GM18505 (cell line): ENCODE measurements around the gene MTR.

ENCODE experiments used
- ATAC-seq: cut with Tn5 transposase; IDR thresholded peaks from one replicate; pipeline ENCODE4 v1.9.1; 2021; ENCODE audit not compliant: unreplicated experiment
- POLR2A ChIP-seq: IDR thresholded peaks from 4 replicates; pipeline ENCODE4 v1.6.1; 2011; ENCODE audit warnings: borderline replicate concordance; ENCODE audit not compliant: insufficient read depth, insufficient read length; ENCODE audit errors: extremely low read depth

The MTR gene

DNA sequence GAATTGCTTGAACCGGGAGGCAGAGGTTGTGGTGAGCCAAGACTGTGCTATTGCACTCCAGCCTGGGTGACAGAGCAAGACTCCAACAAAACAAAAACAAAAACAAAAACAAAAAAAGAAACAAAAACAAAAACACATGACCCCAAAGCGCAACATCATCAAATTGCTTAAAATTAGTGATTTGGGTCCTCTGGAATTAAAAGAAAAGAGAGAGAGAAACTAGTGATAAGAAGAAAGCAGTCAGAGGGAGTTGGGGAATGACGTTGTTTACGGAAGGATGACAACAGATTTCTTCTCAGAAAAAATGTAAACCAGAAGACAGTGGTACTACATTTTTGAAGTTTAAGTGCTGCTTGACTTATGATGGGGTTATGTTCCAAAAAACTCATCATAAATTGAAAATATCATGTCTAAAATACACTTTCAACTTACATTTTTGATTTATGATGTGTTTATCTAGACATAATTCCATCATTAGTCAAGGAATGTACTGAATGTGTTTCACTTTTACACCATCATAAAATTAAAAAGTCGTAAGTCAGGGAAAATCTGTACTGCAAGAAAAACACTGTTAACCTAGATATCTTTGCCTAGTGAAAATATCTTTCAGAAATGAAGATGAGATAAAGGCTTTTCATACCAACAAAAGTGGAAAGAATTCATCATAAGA, 121.2 kb downstream of the MTR start:
- no peak for TF ChIP-seq POLR2A
- no peak for ATAC-seq

DNA sequence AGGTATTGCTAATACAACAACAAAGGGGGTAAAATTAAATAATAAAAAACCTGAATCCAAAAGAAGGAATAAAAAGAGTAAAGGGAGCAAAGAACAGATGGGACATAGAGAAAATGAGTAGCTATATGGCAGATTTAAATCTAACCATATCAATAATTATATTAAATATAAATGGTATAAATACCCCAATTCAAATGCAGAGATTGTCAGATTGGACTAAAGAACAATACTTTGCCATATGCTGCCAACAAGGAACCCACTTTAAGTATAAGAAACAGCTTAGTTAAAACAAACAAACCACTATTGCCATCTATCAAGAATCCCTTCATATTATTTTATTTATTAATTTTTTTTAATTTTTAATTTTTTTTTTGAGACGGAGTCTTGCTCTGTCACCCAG, 122.4 kb downstream of the MTR start:
- no peak for TF ChIP-seq POLR2A
- no peak for ATAC-seq

DNA sequence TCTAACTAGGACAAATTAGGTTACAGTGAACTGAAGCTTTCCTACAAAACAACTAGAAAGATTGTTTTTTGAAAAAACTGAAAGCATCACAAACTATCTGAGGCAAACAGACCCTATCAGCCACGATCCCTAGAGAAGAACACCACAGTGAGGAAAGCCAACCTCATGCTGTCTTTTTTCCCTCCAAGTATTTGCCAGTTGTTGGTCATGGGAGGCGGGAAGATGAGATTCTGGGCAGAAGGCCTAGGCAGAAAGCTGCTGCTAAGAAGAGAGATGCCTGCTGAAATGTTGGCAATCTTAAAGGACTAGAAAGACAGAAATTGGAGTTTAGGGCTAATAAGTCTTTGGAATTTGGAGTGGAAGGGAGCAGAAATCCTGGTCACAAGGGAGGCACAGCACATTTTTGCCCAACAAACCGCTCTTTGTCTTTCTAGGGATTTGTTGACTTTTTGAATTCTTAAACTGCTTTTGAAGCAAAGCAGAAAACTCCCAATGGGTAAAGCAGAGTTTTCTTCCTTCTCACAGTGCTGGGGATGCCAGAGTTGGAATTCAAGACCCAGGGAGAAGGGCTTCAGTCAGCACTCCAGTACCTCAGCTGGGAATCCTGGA, 125.3 kb downstream of the MTR start:
- no peak for TF ChIP-seq POLR2A
- no peak for ATAC-seq

DNA sequence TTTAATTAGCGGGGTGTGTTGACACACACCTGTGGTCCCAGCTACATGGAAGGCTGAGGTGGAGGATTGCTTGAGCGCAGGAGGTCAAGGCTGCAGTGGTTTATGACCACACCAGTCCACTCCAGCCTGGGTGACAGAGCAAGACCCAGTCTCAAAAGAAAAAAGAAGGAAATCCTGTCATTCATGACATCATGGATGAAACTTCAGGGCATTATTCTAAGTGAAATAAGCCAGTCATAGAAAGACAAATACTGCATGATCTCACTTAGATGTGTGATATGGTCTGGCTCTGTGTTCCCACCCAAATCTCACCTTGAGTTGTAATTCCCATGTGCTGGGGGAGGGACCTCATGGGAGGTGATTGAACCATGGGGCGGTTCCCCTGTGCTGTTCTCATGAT, 126.5 kb downstream of the MTR start:
- TF ChIP-seq POLR2A, result no peak
- ATAC-seq, result no peak

DNA sequence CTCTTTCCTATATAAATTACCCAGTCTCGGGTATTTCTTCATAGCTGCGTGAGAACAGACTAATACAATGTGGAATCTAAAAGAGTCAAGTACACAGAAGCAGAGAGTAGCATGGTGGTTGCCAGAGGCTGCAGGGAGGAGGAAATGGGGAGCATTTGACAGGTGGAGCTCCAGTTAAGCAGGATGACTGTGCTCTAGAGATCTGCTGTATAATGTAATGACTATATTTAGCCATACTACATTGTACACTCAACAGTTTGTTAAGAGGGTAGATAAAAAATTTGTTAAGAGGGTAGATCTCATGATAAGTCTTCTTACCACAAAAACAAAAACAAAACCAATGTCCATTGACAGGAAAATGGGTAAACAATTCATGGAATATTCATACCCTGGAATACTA, 127.1 kb downstream of the MTR start:
- ATAC-seq, result no peak
- no peak for TF ChIP-seq POLR2A

DNA sequence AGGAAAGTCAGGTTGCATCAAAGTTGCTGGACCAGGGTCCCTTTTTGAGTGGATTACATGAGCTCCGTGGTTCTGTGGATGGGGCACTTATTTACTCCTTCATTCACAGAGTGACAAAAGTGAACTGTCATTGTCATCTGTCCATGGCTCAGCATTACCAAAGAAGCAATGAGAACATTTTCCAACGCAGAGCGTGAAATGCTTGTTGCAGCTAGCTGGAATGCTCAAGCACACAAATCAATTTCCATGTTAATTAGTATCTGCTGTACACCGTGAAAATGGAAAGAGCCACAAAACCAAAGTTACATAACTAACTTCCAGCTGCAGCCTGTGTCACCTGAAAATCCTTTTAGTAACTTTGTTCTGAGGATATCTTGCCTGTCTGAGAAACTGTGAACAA, 130.3 kb downstream of the MTR start:
- TF ChIP-seq POLR2A, result no peak

DNA sequence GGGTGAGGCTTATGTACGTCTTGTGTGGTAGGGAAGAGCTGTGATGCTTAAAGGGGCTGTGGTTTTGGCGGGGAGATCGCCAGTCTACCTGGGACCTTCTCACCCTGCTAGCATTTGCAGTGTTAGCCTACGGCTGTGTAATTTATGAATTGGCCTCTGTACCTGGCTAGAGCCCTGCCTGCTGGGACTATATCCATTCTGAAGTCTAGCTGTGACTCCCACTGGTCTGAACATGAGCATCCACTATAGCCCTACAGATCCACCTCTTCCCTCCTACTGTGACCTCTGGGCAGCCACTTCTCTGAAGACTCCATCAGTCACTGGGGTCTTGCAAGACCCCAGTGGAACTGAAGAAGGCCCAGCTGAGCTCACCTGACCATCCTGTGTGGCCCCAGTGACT, 135.4 kb downstream of the MTR start:
- ATAC-seq, result no peak
- no peak for TF ChIP-seq POLR2A

More for the DNA sequence above, 130.3 kb downstream of the MTR start:
- no peak for ATAC-seq

DNA sequence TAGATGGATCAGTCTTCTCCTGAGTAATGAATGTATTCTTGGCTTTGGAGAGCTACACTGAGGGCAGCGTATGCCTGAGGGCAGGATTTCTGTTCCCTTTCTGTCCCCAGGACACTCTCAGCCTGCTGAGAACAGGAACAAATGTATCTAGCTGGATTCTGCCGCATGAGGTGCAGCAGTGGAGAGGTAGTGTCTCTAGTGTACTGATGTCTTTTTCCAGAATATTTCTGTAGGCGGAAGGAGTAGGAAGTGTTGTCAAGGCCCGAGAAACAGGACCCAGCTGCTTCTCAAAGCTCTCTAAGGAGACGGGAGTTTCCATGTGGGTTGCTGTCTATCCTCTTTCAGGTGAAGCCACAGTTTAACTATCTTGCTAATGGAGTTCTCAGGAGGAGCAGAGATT, 143.7 kb downstream of the MTR start:
- no peak for TF ChIP-seq POLR2A
- no peak for ATAC-seq

DNA sequence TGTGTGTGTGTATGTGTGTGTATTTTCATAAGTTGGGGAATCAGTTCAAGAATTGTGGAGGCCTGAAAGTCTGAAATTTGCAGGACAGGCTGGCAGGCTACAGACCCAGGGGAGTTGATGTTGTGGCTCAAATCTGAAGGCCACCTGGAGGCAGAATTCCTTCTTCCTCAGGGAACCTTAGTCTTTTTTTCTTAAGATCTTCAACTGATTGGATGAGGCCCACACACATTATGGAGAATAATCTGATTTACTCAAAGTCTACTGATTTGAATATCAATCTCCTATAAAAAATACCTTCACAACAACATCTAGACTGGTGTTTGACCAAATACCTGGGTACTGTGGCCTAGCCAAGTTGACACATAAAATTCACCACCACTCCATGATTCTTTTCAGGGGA, 147.3 kb downstream of the MTR start:
- ATAC-seq, result no peak
- TF ChIP-seq POLR2A, result no peak

DNA sequence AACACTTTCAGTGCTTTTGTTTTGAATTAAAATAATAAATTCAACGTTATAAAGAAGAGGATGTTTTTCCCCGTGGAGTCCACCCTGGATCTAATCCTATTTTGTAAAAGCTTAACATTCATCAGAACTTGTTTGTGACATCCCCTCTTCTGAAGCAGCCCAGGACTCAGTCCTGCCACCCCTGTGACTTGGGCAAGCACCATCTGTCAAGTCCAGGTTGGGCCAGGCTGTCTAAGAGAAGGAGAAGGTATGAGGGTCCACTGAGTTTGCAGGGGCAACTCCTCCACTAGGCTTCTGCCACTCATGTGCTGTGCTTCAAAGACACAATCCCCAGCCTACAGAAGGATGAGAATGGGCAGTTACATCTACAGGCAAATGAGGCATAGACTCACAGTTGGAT, 149.5 kb downstream of the MTR start:
- ATAC-seq, result no peak
- no peak for TF ChIP-seq POLR2A

DNA sequence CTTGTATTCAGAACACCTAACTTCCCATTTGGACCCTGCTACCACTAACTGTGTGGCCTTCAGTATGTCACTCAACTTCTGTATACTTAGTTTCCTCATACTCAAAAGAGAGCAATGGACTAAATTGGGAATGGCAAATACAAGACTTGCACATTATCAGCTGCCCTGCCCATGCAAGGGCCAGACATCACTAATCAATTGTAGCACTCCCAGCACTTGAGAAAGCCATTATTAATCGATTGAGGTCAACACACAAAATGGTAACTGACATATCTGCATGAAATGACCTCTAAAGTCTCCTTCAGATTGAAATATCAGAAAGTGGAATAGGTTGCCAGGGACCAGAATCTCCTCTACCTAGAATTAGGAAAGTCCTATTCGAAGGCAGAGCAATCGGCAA, 149.9 kb downstream of the MTR start:
- no peak for TF ChIP-seq POLR2A

DNA sequence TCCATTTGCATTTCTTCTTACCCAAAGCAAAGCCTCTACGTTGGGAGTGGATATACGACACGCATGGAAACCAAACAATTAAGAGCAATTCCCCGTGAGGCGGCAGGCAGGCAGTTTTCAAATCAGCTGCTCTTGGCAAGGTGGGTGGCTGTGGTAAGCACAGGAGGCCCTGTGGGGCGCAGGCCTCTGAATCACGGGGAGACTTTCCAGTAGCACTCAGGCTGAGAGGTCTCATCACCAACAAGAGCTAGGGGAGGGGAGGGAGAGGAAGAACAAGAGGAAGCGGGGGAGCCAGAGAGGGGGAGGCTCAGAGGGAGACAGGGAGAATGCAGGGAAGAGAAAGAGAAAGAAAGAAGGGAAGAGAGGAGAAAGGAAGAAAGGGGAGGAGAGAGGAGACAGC, 152.7 kb downstream of the MTR start:
- no peak for ATAC-seq
- TF ChIP-seq POLR2A, result no peak

More for the DNA sequence above, 149.9 kb downstream of the MTR start:
- no peak for ATAC-seq

DNA sequence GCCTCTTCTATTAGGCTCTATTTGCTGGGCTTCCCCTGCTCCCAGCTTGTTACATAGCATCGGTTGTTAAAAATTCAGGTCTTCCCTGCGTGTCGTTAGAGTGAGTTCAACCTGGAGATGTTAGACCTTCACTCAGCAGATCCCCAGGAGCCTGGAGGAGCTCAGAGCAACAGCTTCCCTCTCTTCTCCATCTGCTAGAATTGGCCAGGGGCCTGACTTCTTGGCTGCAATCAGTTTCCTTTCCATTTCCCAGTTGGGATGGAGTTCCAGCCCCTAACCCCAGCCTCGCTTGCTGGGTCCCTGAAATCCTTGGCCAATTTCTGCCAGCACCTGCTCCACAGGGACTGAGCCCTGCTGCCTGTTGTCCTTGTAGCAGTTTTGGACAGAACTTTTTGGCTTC, 153.3 kb downstream of the MTR start:
- TF ChIP-seq POLR2A, result no peak
- no peak for ATAC-seq

DNA sequence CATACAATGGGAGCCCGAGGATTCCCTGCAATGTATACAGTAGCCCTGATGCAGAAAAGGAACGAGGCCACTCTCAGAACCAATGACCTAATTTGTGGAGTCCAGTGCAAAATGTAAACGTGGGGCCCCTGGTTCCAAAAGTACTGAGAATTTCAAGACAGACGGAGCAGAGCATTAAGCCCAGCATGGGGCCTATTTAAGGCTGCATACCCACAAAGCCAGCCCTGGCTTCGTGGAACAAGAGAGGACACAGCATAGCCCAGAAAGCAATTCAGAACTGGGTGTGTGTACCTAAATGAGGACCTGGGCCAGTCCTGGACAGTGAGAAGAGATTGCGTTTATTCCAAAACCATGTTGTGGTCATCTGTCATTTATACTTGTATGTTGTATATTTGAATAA, 153.9 kb downstream of the MTR start:
- no peak for TF ChIP-seq POLR2A
- no peak for ATAC-seq
